ENCODE measurements around the gene NSD2.
"Not testable (repeated sequence)": the region's sequence is repeated elsewhere in the genome, so short reads cannot be mapped to it uniquely, and the experiment has no call there.

NSD2 gene

DNA sequence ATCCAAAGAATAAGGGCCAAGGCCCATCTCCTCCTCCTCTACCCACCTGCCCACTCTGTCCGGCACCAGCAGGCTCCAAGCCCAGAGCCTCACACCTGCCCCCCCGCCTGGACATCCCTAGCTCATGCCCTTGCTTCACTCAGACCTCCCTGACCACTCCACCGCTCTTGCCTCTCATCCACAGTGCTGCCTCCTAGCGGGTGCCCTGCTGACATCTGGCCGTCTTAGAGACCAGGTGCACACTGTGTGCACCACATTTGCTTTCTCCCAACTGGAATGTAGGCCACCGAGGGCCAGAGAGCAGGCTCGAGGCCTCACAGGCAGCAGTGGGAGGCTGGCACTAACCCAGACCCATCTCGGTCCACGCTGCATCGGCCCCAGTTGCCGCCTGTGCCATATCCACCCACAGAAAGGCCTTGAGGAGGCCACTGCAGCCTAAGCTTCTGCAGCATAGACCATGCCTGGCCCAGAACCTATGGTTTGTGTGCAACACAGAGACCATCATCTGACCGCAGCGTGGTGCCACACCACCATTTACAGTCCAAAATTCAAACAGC, 28.8 kb upstream of the NSD2 start:
- DNase-seq (ENCODE audit: low read depth), result no peak

DNA sequence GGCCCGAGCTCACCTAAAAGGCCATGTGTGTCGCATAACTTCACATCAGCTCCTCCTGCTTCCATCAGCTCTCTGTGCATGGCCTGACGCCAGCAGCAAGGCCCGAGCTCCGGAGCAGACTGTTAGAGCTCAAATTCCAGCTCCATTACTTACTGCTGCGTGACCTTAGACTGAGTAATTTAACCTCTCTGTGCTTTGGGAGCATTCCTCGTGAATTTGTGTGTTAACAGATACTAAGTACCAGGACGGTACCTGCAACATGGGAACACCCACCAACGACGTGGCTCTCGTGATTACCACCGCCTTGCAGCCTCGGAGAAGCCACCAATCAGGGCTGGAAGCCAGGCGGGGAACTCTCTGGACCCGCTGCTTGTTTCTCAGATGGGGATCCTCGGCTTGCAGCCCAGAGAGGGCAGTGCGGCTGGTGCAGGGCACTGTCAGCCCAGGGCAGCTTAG, 28.2 kb upstream of the NSD2 start:
- peak; percentile 95 for DNase-seq (ENCODE audit: low read depth)

DNA sequence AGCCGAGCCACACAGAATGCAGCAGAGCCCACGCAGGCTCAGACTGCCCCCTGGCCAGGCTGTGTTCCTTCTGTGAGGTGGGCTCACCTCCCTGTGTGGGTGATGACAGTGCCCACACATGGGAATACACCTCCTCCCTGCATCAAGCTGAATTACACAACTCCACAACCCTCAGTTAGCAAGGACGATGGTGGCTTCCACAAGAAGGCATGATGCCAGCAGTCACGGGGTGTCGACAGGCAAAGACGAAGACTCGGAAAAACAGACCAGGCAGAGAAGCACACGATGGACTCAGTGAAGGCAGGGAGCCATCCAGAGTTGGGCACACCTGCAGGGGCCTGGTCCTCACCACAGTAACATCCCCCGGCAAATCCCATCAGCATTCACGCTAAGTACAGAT, 27.3 kb upstream of the NSD2 start:
- no peak for DNase-seq (ENCODE audit: low read depth)

DNA sequence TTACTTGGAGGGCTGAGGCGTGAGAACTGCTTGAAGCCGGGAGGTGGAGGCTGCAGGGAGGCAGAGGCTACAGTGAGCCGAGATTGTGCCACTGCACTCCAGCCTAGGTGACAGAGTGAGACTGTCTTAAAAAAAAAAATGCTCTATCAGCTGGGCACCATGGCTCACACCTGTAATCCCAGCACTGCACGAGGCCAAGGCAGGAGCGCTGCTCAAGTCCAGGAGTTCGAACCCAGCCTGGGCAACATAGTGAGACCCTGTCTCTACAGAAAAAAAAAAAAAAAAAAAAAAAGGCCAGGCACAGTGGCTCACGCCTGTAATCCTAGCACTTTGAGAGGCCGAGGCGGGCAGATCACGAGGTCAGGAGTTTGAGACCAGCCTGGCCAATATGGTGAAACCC, 26.6 kb upstream of the NSD2 start:
- DNase-seq (ENCODE audit: low read depth), result not testable (repeated sequence)

DNA sequence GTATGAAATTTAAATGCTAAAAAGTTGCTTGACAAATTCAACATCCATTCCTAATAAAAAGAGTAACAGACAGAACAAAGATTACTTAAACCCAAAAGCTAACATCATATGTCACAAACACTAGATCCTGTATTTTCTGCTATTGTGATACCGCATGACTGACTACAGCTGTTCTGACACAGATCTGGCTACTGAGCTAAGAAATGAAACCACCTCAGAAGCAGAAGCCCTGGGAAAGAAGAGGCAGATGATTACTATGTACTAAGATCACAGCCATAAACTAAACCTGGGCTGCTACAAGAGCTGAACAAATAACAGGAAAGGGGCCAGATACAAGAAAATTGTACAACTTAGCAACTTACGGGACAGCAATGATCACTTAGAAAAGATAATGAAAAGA, 24.6 kb upstream of the NSD2 start:
- no peak for DNase-seq (ENCODE audit: low read depth)

DNA sequence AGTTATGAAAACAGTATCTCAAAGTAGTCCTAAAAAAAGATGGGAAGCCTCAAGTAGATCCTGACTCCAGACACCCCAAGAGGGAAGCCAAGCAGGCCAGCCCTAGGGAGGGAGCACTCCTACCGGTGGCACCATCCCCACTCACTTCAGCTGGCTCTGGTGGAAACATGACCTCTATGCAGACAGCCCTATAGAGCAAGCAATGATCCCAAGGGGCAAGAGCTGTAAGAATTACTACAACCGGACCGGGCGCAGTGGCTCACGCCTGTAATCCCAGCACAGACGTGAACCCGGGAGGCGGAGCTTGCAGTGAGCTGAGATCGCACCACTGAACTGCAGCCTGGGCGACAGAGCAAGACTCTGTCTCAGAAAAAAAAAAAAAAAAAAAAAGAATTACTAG, 20.9 kb upstream of the NSD2 start:
- DNase-seq (ENCODE audit: low read depth), result no peak

DNA sequence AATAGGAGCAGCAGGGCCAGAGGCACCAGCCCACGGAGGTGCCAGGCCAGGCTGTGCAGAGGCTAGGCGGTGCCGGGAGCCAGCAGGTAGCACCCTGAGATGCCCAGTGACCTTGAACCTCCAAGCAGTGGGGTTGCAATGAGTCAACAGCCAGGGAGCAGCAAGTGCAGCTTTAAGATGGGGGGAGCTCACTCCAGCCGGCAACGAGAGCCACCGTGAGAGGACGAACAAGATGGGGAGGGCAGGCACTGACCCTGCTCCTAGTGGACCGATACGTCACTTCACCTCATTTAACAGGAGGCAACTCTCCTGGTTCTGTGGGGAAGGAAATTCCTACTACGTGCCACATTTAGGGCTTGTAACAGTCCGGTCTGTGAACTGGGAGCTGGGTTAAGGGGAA, 20.0 kb upstream of the NSD2 start:
- no peak for DNase-seq (ENCODE audit: low read depth)

DNA sequence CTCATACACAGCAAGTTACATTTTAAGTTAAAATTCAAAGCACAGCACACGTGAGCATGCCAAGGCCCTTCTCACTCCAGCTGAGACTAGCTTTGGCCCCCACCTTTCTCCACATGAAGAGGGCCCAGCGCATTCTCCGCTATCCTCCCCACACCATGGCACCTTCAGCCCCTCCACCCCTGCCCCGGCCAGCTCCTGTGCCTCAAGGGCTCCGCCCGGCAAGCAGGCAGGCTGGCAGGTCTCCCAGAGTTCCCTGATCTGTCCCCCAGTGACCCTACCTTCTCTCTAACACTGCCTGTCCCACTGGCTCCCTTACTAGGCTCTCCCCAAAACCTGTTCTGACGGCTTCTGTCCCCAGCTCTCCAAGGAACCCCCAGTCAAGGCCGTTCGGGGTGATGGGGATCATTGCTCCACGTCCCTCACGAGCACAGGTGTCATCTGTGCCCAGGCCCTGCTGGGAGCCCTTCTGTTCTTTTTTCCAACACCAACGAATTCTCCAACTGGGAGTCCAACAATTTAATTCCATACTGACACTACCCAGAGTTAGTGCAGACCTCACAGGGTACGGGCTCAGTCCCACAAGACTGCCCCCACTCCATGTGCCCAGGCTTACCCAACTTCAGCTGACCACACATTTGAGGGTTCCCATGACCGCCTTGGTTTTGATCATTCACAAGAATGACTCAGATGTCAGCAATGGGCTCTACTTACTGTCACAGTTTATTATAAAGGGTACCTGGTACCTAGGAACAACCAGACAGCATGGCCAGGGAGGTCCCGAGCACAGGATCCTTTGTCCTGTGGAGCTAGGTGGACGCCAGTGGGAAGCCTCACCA, 19.4 kb upstream of the NSD2 start:
- DNase-seq (ENCODE audit: low read depth), result peak; percentile 25

DNA sequence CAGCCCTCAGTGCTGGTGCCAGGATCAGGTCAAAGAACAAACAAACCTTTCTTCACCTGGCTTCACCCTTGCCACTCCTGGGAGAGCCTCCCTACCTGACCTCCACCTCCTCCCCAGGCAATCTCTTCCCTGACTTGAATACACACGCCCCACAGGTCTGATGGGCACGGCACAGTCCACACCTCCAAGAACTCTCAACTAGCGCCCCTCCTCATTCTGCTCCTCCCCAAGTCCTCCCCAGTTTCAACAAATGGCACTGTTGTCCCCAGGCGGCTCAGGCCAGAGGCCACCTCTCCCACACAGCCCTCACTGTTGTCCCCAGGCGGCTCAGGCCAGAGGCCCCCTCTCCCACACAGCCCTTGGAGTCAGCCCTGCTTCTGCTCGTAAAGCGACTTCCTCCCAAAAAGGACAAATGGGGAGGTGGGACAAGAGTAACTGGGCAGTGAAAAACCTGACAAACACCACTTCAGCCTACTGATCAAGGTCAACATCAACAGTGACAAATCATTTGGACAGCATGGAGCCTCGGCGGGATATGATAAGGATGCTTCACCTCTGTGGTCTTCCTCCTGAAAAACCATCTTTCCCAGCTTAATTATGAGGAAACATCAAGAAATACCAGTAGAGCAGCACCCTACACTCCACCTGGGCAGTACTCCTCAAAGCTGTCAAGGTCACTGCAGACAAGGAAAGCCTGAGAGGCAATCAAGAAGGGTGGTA, 18.1 kb upstream of the NSD2 start:
- no peak for DNase-seq (ENCODE audit: low read depth)

DNA sequence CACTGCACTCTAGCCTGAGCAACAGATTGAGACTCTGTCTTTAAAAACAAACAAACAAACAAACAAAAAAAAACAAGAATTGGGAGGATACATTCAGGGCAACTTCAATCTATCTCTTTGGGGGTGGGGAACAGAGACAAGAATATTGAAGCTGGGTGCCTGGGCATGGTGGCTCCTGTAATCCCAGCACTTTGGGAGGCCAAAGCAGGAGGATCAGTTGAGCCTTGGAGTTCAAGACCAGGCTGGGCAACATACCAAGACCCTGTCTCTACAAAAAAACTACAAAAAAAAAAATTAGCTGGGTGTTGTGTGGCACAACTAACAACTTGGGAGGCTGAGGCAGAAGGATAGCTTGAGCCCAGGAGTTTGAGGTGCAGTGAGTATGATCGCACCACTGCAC, 16.4 kb upstream of the NSD2 start:
- DNase-seq (ENCODE audit: low read depth), result no peak

DNA sequence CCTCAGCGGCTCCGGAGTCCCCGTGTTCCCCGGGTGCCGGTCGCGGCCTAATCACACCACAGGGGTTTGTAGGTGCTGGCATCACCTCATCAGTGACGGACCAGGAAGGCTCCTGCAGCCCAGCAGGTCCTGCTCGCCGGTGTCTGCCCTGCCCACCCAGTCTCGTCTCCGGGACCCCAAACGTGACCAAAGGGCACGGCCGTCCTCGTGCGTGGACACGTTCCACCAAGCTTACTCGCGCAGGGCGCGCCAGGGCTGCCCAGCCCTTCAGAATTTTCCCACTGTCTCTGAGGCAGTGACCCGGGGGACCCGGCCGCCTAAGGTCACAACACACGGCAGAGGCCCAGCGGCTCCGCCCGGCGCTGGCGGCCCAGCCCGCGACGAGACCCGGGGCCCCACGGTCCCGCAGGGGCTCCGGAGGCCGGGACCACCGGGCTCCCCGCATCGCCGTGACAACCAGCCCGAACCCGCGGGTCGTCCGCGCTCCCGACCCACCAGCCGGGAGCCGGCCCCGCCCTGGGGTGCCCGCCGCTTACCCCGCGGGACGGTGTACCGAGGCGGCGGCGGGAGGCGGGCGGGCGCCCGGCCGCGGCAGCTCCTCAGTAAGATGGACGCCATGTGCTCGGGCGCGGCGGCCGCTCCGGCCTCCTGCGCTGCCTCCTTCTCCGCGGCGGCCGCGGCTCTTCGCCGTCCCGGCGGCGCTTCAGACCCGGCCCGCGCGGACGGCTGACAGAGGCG, 15.7 kb upstream of the NSD2 start:
- peak; percentile 17 for DNase-seq (ENCODE audit: low read depth)

DNA sequence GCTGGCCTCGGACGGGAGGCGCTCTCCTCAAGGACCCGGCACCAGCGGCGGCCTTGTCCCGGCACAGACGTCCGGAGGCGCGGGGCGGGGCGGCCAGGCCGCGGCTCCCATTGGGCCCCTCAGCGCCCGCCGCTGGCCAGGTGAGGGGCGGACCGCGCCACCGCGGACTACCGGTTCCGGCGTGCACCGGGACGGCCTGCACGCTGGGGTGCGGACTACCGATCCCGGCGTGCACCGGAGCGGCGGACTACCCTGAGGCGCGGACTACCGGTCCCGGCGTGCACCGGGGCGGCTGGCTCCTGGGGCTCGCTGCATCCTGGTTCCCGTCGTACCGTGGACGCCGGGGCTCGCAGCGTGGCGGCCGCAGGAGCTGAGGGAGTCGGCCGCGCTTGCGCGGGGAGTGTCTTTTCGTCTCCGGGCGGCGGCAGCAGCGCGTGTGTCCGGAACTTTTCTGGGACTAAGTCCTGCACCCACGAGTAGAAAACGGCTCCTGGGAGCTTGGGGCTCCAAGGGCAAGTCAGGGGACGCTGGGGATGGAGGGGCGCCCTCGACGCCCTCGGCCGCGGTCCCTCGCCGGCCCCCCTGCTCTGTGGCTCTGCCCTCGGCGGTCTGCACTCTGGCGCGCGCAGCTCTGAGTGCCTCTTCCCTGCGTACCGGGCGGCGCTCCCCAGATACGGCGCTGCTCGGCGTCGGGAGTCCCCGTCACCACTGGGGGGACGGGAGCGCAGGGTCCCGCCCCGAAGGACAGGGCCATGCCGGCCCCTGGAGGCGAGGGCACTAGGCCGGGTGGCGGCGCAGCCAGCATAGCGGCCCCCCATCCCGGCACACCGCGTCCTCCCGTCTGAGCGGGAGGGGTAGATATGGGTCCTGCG, 14.9 kb upstream of the NSD2 start, which contains the start of gene LETM1:
Gene LETM1 (minus strand): TSS at position 86 of the 872 bp plus-strand sequence. CDS start 206 bp downstream, outside the sequence.
- DNase-seq (ENCODE audit: low read depth), result peak; percentile 95

DNA sequence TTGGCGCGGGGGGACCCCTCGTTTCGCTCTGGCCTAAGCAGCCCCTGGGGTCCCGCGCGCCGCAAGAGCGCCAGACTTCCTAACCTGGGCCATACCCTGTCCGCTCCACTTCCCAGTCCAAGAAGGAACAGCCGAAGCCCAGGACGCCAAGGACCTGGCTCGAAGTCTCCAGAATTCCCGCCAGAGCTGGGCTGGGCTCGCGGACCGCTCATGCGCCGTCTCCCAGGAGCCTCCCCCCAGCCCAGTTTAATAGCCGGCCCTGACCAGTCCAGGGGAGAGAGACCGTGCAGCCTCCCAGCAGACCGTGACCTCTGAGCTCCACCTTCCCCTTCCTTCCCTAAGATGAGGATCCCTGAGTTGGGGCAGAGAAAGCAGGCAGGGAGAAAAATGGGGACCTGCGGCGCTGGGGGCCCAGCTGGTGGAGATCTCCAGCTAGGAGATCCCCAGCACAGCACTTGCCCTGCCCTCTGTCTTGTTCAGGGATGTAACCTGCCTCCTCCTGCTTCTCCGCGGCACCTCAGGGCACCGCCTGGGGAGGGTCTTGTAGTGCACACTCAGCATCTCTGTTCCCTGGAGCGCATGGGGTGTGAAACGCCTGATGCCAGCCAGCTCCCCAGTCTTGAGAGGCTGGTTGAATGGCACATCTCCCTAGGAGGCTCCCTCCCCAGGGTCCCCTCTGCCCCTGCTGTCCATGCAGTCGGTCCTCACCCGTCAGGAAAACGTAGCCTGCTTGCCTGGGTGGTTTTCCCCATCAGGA, 14.1 kb upstream of the NSD2 start:
- DNase-seq (ENCODE audit: low read depth), result peak; percentile 44

DNA sequence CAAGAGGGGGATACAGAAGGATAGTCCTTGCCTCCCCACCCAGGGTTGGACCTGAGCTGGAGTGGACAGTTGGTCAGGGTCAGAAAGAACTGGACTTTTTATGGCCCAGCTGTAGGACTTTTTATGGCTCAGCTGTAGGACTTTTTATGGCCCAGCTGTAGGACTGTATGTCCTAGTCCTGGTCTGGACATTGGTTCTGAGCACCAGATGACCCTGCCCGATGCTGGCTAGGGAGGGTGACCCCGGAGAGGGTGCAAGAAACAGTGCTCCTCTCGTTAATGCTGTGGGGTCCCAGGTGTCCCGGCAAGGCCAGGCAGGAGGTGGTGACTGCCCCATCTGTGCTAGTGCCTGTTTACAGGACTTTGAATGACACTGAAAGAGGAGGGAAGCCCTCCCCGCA, 13.3 kb upstream of the NSD2 start:
- DNase-seq (ENCODE audit: low read depth), result no peak

DNA sequence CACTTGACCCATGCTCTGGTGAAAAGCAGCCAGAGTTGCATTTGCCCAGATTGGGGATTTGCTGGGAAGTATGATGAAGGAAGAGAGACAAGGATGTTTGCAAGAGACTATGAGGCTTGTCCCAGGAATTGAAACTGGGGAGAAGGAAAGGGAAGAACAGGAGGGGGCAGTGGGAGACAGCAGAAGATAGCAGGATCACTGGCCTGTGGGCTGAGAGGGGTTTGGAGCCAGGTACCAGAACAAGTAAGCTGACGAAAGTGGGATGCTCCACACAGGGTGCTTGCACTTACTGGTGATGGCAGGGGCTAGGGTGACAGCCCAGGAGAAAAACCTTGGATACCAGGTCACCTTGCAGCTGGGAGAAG, 11.8 kb upstream of the NSD2 start:
- no peak for DNase-seq (ENCODE audit: low read depth)

DNA sequence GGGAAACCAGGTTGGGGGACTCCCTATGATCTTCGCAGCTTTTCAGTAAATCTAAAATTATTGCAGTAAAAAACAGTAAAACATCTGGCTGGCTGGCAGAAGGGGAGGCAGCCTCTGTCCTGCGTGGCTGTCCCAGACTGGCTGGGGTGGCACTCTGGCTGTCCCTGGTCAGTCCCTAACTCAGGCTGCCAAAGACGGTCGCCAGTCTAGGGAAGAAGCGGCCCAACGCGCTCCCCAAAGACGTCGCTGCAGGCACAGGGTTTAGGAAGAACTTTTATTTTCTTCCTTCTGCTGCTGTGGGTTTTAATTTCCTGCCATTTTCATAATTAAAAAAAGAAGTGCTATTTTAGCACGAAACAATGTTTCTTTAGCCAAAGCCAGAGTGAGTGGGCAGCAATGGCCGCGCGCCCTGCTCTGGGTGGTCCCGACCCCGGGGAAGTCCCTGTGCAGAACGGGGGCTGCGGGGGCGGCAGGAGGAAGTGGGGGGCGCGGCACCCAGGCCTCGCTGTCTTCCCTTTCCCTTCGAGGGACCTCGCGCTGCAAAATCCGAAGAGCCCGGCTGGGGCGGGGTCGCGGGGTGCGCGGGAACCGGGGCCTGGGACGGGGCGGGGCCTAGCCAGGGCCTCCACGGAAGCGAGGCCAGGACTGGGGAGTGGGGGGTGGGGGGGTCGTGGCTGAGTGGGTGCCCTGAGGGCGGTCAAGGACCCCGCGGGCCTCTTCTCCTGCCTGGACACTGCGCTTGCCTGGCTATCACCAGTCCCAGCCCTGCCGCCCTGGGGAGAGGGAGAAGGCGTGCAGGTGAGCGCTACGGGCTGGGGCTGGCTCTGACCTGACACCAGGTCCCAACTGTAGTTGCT, 8.9 kb upstream of the NSD2 start:
- DNase-seq (ENCODE audit: low read depth), result no peak

DNA sequence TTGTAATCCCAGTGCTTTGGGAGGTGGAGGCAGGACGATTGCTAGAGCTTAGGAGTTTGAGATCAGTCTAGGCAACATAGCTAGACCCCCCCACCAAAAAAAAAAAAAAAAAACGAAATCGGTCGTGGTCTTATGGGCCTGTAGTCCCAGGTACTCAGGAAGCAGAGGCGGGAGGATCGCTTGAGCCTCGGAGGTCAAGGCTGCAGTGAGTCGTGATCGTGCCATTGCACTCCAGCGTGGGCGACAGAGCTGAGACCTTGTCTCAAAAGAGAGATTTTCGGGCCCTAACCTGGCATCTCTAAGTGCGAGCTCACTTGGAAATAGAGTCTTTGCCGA, 8.3 kb upstream of the NSD2 start:
- no peak for DNase-seq (ENCODE audit: low read depth)

DNA sequence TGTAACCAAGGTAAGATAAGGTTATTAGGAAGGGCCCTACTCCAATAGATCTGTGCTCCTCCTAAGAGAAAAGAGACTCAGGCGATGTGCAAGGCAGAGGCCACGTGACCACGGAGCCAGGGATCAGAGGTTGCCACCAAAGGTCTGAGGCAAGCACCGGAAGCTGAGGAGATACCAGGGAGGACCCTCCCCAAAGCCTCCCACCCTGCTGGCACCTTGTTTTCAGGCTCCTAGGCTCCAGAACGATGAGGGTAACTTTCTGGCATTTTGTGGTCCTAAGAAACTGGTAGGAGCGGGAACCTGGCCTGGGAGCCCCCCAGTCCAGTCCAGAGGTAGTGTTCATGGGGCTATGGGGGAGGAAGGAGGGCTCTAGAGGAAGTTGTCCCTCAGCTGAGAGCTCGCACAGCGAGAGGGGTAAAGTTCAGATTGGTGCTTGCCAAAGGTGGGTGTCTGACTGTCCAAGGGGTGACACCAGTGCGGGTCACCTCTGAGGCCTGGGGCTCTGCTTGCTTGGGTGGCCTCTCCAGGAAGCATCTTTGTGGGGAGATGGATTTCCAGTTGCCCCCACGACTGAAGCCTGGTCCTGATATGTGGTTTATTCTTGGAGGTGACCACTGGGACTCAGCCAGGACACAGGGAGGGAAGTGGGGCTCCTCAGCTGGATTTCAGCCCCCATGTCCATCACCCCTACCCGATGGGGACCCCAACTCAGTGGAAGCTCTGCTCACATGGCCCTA, 7.7 kb upstream of the NSD2 start:
- DNase-seq (ENCODE audit: low read depth), result no peak
